B cell (primary cell): ENCODE data around the gene FOXP4. TPM values are rescaled to one million over a fixed set of nuclear protein-coding genes. Genes with fewer than 3 reads are reported as not detected.

Source experiments
- ATAC-seq: fragments of 200-7000 bp; cut with Tn5 transposase; one replicate; pipeline ENCODE4 v1.10.0; 2021; ENCODE audit warnings: low read depth, mild to moderate bottlenecking, moderate number of reproducible peaks, moderate library complexity
- CTCF ChIA-PET: fragments of 350-600 bp; sonication (Branson Sonifier 250); formaldehyde crosslinking; loops from one replicate; lab custom pipeline; 2021; ENCODE audit warnings: antibody characterized with exemption, inconsistent platforms; lab: Charles Lee
- POLR2A ChIA-PET: fragments of 350-600 bp; sonication (Branson Sonifier 250); formaldehyde crosslinking; loops from one replicate; lab custom pipeline; 2021; ENCODE audit warnings: antibody characterized with exemption; lab: Charles Lee
- DNase-seq: peaks from one replicate; pipeline ENCODE4 v3.0.0; 2013
- H2AFZ ChIP-seq: 2 replicates; pipeline ENCODE4 v1.6.1; 2012; ENCODE audit warnings: mild to moderate bottlenecking, low read depth, low read length; ENCODE audit not compliant: insufficient read depth, poor library complexity, severe bottlenecking
- H3K27ac ChIP-seq, 2 donors: 1 replicate in 1 of 2; 2 replicates in 1 of 2; pipeline ENCODE4 v1.5.1; 2012 to 2013; ENCODE audit warnings: low read length in 2 of 2, mild to moderate bottlenecking in 2 of 2, moderate library complexity in 1 of 2
- H3K27me3 ChIP-seq, 4 experiments: fragments of 200-600 bp in 1 of 4; sonication (generic) in 1 of 4; replicated peaks in 1 of 4; 1 replicate in 2 of 4; 2 replicates in 2 of 4; pipeline versions ENCODE4 v1.6.1 to v1.7.0; 2013 to 2016; ENCODE audit warnings: low read length in 3 of 4, mild to moderate bottlenecking in 2 of 4, mixed read lengths in 1 of 4, moderate library complexity in 1 of 4; ENCODE audit not compliant: insufficient read depth in 4 of 4, control insufficient read depth in 3 of 4; ENCODE audit errors: control extremely low read depth in 1 of 4
- H3K36me3 ChIP-seq, 2 experiments: replicated peaks in 1 of 2; 1 replicate in 1 of 2; 2 replicates in 1 of 2; pipeline versions ENCODE4 v1.6.1 to v1.7.1; 2013; ENCODE audit warnings: low read length in 1 of 2; ENCODE audit not compliant: insufficient read depth in 2 of 2, control insufficient read depth in 1 of 2; ENCODE audit errors: control extremely low read depth in 1 of 2, extremely low read depth in 1 of 2
- H3K4me1 ChIP-seq, 2 donors: fragments of 200-600 bp in 1 of 2; sonication (generic) in 1 of 2; 1 replicate in 1 of 2; 2 replicates in 1 of 2; pipeline versions ENCODE4 v1.5.1 to v1.6.1; 2013 to 2017; ENCODE audit warnings: low read length in 2 of 2; ENCODE audit not compliant: control insufficient read depth in 2 of 2, insufficient read depth in 2 of 2
- H3K4me2 ChIP-seq: replicated peaks from 2 replicates; pipeline ENCODE3; 2012; ENCODE audit warnings: mild to moderate bottlenecking, low read depth, low read length; ENCODE audit not compliant: poor library complexity, severe bottlenecking
- H3K4me3 ChIP-seq, 5 experiments: fragments of 200-600 bp in 1 of 5; sonication (generic) in 1 of 5; 1 replicate in 3 of 5; 2 replicates in 2 of 5; pipeline versions ENCODE4 v1.5.1 to v1.7.0; 2011 to 2016; ENCODE audit warnings: low read length in 4 of 5, mild to moderate bottlenecking in 4 of 5, low read depth in 2 of 5, control low read depth in 1 of 5, moderate library complexity in 1 of 5; ENCODE audit not compliant: insufficient read depth in 1 of 5; ENCODE audit errors: control extremely low read depth in 1 of 5, extremely low read depth in 1 of 5
- H3K79me2 ChIP-seq: fragments of 200-600 bp; sonication (generic); one replicate; pipeline ENCODE4 v1.6.0; 2016; ENCODE audit warnings: low read length; ENCODE audit not compliant: control insufficient read depth, insufficient read depth
- H3K9ac ChIP-seq: fragments of 200-600 bp; sonication (generic); 2 replicates; pipeline ENCODE4 v1.6.1; 2017; ENCODE audit warnings: mild to moderate bottlenecking, low read length, moderate library complexity
- H3K9me3 ChIP-seq, 3 donors: one replicate each; pipeline versions ENCODE4 v1.6.1 to v1.7.1; 2013; ENCODE audit warnings: low read length in 2 of 3; ENCODE audit not compliant: control insufficient read depth in 2 of 3, insufficient read depth in 1 of 3; ENCODE audit errors: control extremely low read depth in 1 of 3
- H4K20me1 ChIP-seq: 2 replicates; pipeline ENCODE4 v1.6.0; 2012; ENCODE audit warnings: mild to moderate bottlenecking, low read length; ENCODE audit not compliant: insufficient read depth, control insufficient read depth, poor library complexity, severe bottlenecking
- H3K27ac Mint-ChIP-seq: one replicate; pipeline ENCODE4 v1.8.0; 2021; ENCODE audit warnings: mixed read lengths
- H3K27me3 Mint-ChIP-seq: one replicate; pipeline ENCODE4 v1.8.0; 2021; ENCODE audit warnings: mixed read lengths
- H3K4me1 Mint-ChIP-seq: one replicate; pipeline ENCODE4 v1.8.0; 2021; ENCODE audit warnings: mixed read lengths
- H3K4me3 Mint-ChIP-seq: one replicate; pipeline ENCODE4 v1.8.0; 2021; ENCODE audit warnings: mixed read lengths
- H3K9me3 Mint-ChIP-seq: one replicate; pipeline ENCODE4 v1.8.0; 2022; ENCODE audit warnings: mixed read lengths; ENCODE audit not compliant: insufficient read depth
- CTCF ChIP-seq: fragments of 200-600 bp; IDR thresholded peaks from one replicate; pipeline ENCODE4 v1.8.0; 2022; ENCODE audit warnings: antibody characterized with exemption, mild to moderate bottlenecking
- EZH2 ChIP-seq: IDR thresholded peaks from 2 replicates; pipeline ENCODE4 v1.6.1; 2012; ENCODE audit warnings: borderline replicate concordance, low read depth, mild to moderate bottlenecking, moderate library complexity, low read length; ENCODE audit not compliant: insufficient read depth, poor library complexity, severe bottlenecking
- WGBS: methylation state at CpG from one replicate; pipeline ENCODE4 v1.1.5; 2013; ENCODE audit warnings: missing lambda C conversion rate; ENCODE audit not compliant: insufficient coverage; 5-methylcytosine and 5-hydroxymethylcytosine counted together
- intact Hi-C: fragments of 100-400 bp; cut with micrococcal nuclease; formaldehyde crosslinking; loops from one replicate; pipeline ENCODE4 v1.10.0; 2022
- polyA plus RNA-seq: library from polyadenylated mRNA; depleted of rRNA; stranded (reverse); fragments of >200 nt; gene quantifications from 2 replicates; pipeline ENCODE4 v1.2.3, GENCODE V29; 2012
- total RNA-seq, 2 donors: library from RNA; stranded (reverse); fragments of 120-200 nt in 1 of 2; gene quantifications; 1 replicate in 1 of 2; 2 replicates in 1 of 2; pipeline versions ENCODE4 v1.2.3 to v1.2.4, GENCODE V29; 2013 to 2022

FOXP4 gene
- total and polyA plus RNA-seq, 2 donors (not counting 1 experiment from before 2014, with no cell fraction given): 17.0 to 38.7 TPM

- no peaks in the 10 kb centered on the region for H3K9me3 ChIP-seq
- H3K79me2 ChIP-seq: no peaks in the 10 kb centered on the region
- H3K36me3 ChIP-seq: peaks cover 0 to 3% of the 10 kb centered on the region in 2 experiments
- peaks cover 11% of the 10 kb centered on the region for H3K27me3 Mint-ChIP-seq
- no peak overlapping the region for H3K27ac ChIP-seq
- ChIA-PET CTCF (interaction anchor here (0.8 to 3.6 kb wide), 3 partner anchors 81 to 584 kb away, joined by 3 to 37 read pairs (median 34); no protein-coding TSS in a partner anchor), POLR2A (no interaction called here)
- H3K27me3 ChIP-seq: peaks cover 0 to 3% (median 0%) of the 10 kb centered on the region in 4 experiments
- ATAC-seq: no peak
- H3K9ac ChIP-seq: no peak overlapping the region
- DNase-seq: no peak
- peaks cover 10% of the 10 kb centered on the region for H3K4me1 Mint-ChIP-seq
- no peaks in the 10 kb centered on the region for H3K9me3 Mint-ChIP-seq
- H3K4me2 ChIP-seq: no peak overlapping the region
- H2AFZ ChIP-seq: no peak overlapping the region
- no peak overlapping the region for H3K4me3 ChIP-seq
- peaks cover 4 to 13% of the 10 kb centered on the region in 2 donors for H3K4me1 ChIP-seq
- no peak overlapping the region for H3K27ac Mint-ChIP-seq
- intact Hi-C loops: no loop called here
- H3K4me3 Mint-ChIP-seq: no peak overlapping the region
- TF ChIP-seq CTCF (no peak), EZH2 (no peak)
- no peaks in the 10 kb centered on the region for H4K20me1 ChIP-seq
- 92% methylated on average over 5 of the region's 5 CpGs for WGBS
Observed at GRCh38 chr6:41604006-41604405, 57.8 kb downstream of the FOXP4 start.

- Histone ChIP-seq H3K9me3 (no peaks in the 10 kb centered on the region), H3K4me3 (no peak overlapping the region), H3K79me2 (no peaks in the 10 kb centered on the region), H2AFZ (no peak overlapping the region), H3K4me2 (no peak overlapping the region), H3K27ac (no peak overlapping the region), H3K4me1 (peaks cover 4 to 13% of the 10 kb centered on the region in 2 donors), H3K27me3 (peaks cover 0 to 3% (median 0%) of the 10 kb centered on the region in 4 experiments), H4K20me1 (no peaks in the 10 kb centered on the region), H3K36me3 (no peaks in the 10 kb centered on the region), H3K9ac (no peak overlapping the region)
- CTCF ChIA-PET: interaction anchor here (1.0 to 1.8 kb wide), 8 partner anchors 9 to 181 kb away, joined by 3 to 5 read pairs (median 4); no protein-coding TSS in a partner anchor
- Mint-ChIP-seq H3K27me3 (peaks cover 12% of the 10 kb centered on the region), H3K4me3 (no peak overlapping the region), H3K9me3 (no peaks in the 10 kb centered on the region), H3K4me1 (peaks cover 10% of the 10 kb centered on the region), H3K27ac (no peak overlapping the region)
- intact Hi-C loops: no loop called here
- ATAC-seq (no peak), DNase-seq (no peak)
- 64% methylated on average over 3 of the region's 3 CpGs for WGBS
- POLR2A ChIA-PET: no interaction called here
- TF ChIP-seq CTCF (no peak), EZH2 (no peak)
Observed at GRCh38 chr6:41605649-41606048, 59.5 kb downstream of the FOXP4 start.
